Measurements from ENCODE around the gene MOV10. TPM values are rescaled to one million over a fixed set of nuclear protein-coding genes. Genes with fewer than 3 reads are reported as not detected.

MOV10 gene
- total and polyA plus RNA-seq, 9 of the 15 experiments (the other 6 are each of a cell fraction or from before 2014, with no cell fraction given): 16.7 to 105 (median 49.5) TPM

- TF ChIP-seq MAZ (CRISPR knock-in tag; conservative IDR thresholded peaks at IDR 0.05 in 1 of 2, IDR thresholded peaks at IDR 0.05 in 1 of 2) (peak; percentile 60 to 90; a peak in 3 of 4 replicates), MECOM (CRISPR knock-in tag; IDR thresholded peaks at IDR 0.05) (0 out of 2 replicates have a peak, but pooled peaks have one; percentile 19), ZNF212 (CRISPR knock-in tag; IDR thresholded peaks at IDR 0.05) (no peak), NCOA4 (IDR thresholded peaks at IDR 0.05; ENCODE audit: partially characterized antibody) (no peak), ZNF253 (CRISPR knock-in tag; conservative IDR thresholded peaks at IDR 0.05) (no peak), ZNF23 (CRISPR knock-in tag; IDR thresholded peaks at IDR 0.05) (no peak), NCOR1 (IDR thresholded peaks at IDR 0.05) (no peak), ELF1 (tag; IDR thresholded peaks at IDR 0.05) (peak; percentile 79), EGR1 (conservative IDR thresholded peaks at IDR 0.05) (peak; percentile 77; the same call in 1 of the 2 replicates), STAG1 (CRISPR knock-in tag; IDR thresholded peaks at IDR 0.05; ENCODE audit: borderline replicate concordance) (no peak), POLR3A (IDR thresholded peaks at IDR 0.05; ENCODE audit: borderline replicate concordance, extremely low read depth, insufficient read depth, insufficient read length) (no peak), CBX3 (IDR thresholded peaks at IDR 0.05; ENCODE audit: borderline replicate concordance in 1 of 2, low read length in 2 of 2) (peak in 1 of 2 experiments; percentile 81; a peak in 1 of 3 replicates), ZZZ3 (IDR thresholded peaks at IDR 0.05) (no peak), CCAR2 (IDR thresholded peaks at IDR 0.05; ENCODE audit: low read depth, low read length) (no peak), JUNB (CRISPR knock-in tag; conservative IDR thresholded peaks at IDR 0.05) (no peak), CBX8 (IDR thresholded peaks at IDR 0.05; ENCODE audit: borderline replicate concordance, extremely low read depth, low read depth, low read length, poor library complexity, severe bottlenecking) (no peak), TBP (optimal IDR thresholded peaks at IDR 0.05; ENCODE audit: low read depth, low read length) (peak; percentile 93), MCM3 (IDR thresholded peaks at IDR 0.05) (no peak), POU5F1 (IDR thresholded peaks at IDR 0.05; ENCODE audit: borderline replicate concordance, low read depth, low read length, partially characterized antibody) (no peak), RUNX1 (IDR thresholded peaks at IDR 0.05; ENCODE audit: low read depth) (no peak), CREB1 (IDR thresholded peaks at IDR 0.05) (peak; percentile 48; the same call in 1 of the 2 replicates), CREB1 (CRISPR knock-in tag; IDR thresholded peaks at IDR 0.05) (0 out of 2 replicates have a peak, but pooled peaks have one; percentile 53), TSC22D4 (tag; IDR thresholded peaks at IDR 0.05) (no peak), NFATC3 (IDR thresholded peaks at IDR 0.05) (no peak), SMARCC2 (IDR thresholded peaks at IDR 0.05; ENCODE audit: low read depth) (peak; percentile 16; the same call in 1 of the 2 replicates), FOSL1 (tag; conservative IDR thresholded peaks at IDR 0.05) (no peak), LCOR (CRISPR knock-in tag; IDR thresholded peaks at IDR 0.05) (peak; percentile 92), MXI1 (IDR thresholded peaks at IDR 0.05; ENCODE audit: low read depth, low read length) (peak; percentile 15; the same call in 1 of the 2 replicates)
- TF ChIP-seq, protein P1, sequence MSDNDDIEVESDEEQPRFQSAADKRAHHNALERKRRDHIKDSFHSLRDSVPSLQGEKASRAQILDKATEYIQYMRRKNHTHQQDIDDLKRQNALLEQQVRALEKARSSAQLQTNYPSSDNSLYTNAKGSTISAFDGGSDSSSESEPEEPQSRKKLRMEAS (CRISPR knock-in tag; IDR thresholded peaks at IDR 0.05): peak; percentile 98
- TF ChIP-seq, protein P2, sequence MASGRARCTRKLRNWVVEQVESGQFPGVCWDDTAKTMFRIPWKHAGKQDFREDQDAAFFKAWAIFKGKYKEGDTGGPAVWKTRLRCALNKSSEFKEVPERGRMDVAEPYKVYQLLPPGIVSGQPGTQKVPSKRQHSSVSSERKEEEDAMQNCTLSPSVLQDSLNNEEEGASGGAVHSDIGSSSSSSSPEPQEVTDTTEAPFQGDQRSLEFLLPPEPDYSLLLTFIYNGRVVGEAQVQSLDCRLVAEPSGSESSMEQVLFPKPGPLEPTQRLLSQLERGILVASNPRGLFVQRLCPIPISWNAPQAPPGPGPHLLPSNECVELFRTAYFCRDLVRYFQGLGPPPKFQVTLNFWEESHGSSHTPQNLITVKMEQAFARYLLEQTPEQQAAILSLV (tag; IDR thresholded peaks at IDR 0.05): no peak
Measured at GRCh38 chr1:112704934-112705627, 30.6 kb downstream of the MOV10 start (continued).
